Smooth muscle cell (in vitro differentiated cells): Measurements from ENCODE around the gene FBXO33. TPM values are rescaled to one million over a fixed set of nuclear protein-coding genes. Genes with fewer than 3 reads are reported as not detected.

Source experiments
- DNase-seq: peaks from one replicate; lab custom pipeline; 2025; ENCODE audit not compliant: unreplicated experiment; lab: John Stamatoyannopoulos, UW
- H2AFZ ChIP-seq: fragments of 200-600 bp; sonication (generic); 2 replicates; pipeline ENCODE4 v1.6.0; 2016; ENCODE audit warnings: antibody characterized with exemption, low read depth, mild to moderate bottlenecking
- H3F3A ChIP-seq: fragments of 200-600 bp; sonication (generic); 2 replicates; pipeline ENCODE4 v1.6.0; 2017; ENCODE audit warnings: antibody characterized with exemption, low read depth
- H3K27ac ChIP-seq: fragments of 200-600 bp; sonication (generic); 2 replicates; pipeline ENCODE4 v1.5.1; 2016; ENCODE audit warnings: low read depth, mild to moderate bottlenecking
- H3K27me3 ChIP-seq: fragments of 200-600 bp; sonication (generic); 2 replicates; pipeline ENCODE4 v1.6.1; 2016; ENCODE audit warnings: low read depth, mild to moderate bottlenecking
- H3K36me3 ChIP-seq: fragments of 200-600 bp; sonication (generic); 2 replicates; pipeline ENCODE4 v1.5.1; 2016; ENCODE audit warnings: low read depth
- H3K4me1 ChIP-seq: fragments of 200-600 bp; sonication (generic); 2 replicates; pipeline ENCODE4 v1.5.1; 2016; ENCODE audit warnings: low read depth
- H3K4me2 ChIP-seq: fragments of 200-600 bp; sonication (generic); 2 replicates; pipeline ENCODE4 v1.6.0; 2016; ENCODE audit warnings: mild to moderate bottlenecking
- H3K4me3 ChIP-seq: fragments of 200-600 bp; sonication (generic); 2 replicates; pipeline ENCODE4 v1.5.1; 2016; ENCODE audit warnings: mild to moderate bottlenecking
- H3K79me2 ChIP-seq: fragments of 200-600 bp; sonication (generic); 2 replicates; pipeline ENCODE4 v1.6.0; 2016; ENCODE audit warnings: low read depth, mild to moderate bottlenecking
- H3K9ac ChIP-seq: fragments of 200-600 bp; sonication (generic); 2 replicates; pipeline ENCODE4 v1.6.0; 2016; ENCODE audit warnings: low read depth
- H3K9me3 ChIP-seq: fragments of 200-600 bp; sonication (generic); replicated peaks from 2 replicates; pipeline ENCODE4 v1.5.1; 2016; ENCODE audit warnings: low read depth
- H4K20me1 ChIP-seq: fragments of 200-600 bp; sonication (generic); 2 replicates; pipeline ENCODE4 v1.6.0; 2016; ENCODE audit warnings: low read depth
- CTCF ChIP-seq: fragments of 200-600 bp; sonication (generic); IDR thresholded peaks from 2 replicates; pipeline ENCODE4 v1.5.1; 2017; ENCODE audit warnings: borderline replicate concordance, mild to moderate bottlenecking, antibody characterized with exemption; ENCODE audit not compliant: insufficient read depth, poor library complexity, severe bottlenecking
- WGBS: methylation state at CpG from one replicate; pipeline ENCODE4 v1.1.7; 2016; ENCODE audit warnings: low lambda C conversion rate; 5-methylcytosine and 5-hydroxymethylcytosine counted together
- polyA plus RNA-seq: library from polyadenylated mRNA; unstranded; fragments of >200 nt; fragmentation: Nextera tagmentation; extraction: Ambion mirVana; gene quantifications from 2 replicates; pipeline ENCODE4 v1.2.1, GENCODE V29; 2016
- total RNA-seq: library from RNA; depleted of rRNA; stranded (reverse); fragments of >200 nt; gene quantifications from 2 replicates; pipeline ENCODE4 v1.2.3, GENCODE V29; 2014

Gene FBXO33
- total and polyA plus RNA-seq, 2 experiments from 2014 or later = 9.2 to 15.4 TPM

- no peaks in the 10 kb centered on the region for H4K20me1 ChIP-seq
- H3K36me3 ChIP-seq = no peaks in the 10 kb centered on the region
- H3K27ac ChIP-seq = no peak overlapping the region
- no peak overlapping the region for H3K4me2 ChIP-seq
- no peak for TF ChIP-seq CTCF
- H3K9me3 ChIP-seq = no peaks in the 10 kb centered on the region
- no peaks in the 10 kb centered on the region for H3K27me3 ChIP-seq
- H3F3A ChIP-seq = no peaks in the 10 kb centered on the region
- DNase-seq = no peak
- no peaks in the 10 kb centered on the region for H3K79me2 ChIP-seq
- WGBS = 74% methylated on average over 3 of the region's 3 CpGs
- H2AFZ ChIP-seq = no peak overlapping the region
- no peak overlapping the region for H3K4me3 ChIP-seq
- no peaks in the 10 kb centered on the region for H3K4me1 ChIP-seq
- no peak overlapping the region for H3K9ac ChIP-seq
Observed at GRCh38 chr14:39406560-39406959, 25.7 kb downstream of the FBXO33 start.

GRCh38 chr14:39398382-39398781 is 33.9 kb downstream of the FBXO33 start:
- Histone ChIP-seq H3K4me1 (no peaks in the 10 kb centered on the region), H3F3A (no peaks in the 10 kb centered on the region), H3K27ac (no peak overlapping the region), H3K4me2 (no peak overlapping the region), H3K36me3 (peaks cover 8% of the 10 kb centered on the region), H4K20me1 (no peaks in the 10 kb centered on the region), H3K79me2 (no peaks in the 10 kb centered on the region), H3K9me3 (no peaks in the 10 kb centered on the region), H3K27me3 (no peaks in the 10 kb centered on the region), H3K9ac (no peak overlapping the region), H2AFZ (no peak overlapping the region), H3K4me3 (no peak overlapping the region)
- WGBS = 91% methylated on average over 6 of the region's 6 CpGs
- no peak for DNase-seq
- no peak for TF ChIP-seq CTCF

- no peaks in the 10 kb centered on the region for H3F3A ChIP-seq
- no peaks in the 10 kb centered on the region for H4K20me1 ChIP-seq
- H3K27me3 ChIP-seq = no peaks in the 10 kb centered on the region
- H2AFZ ChIP-seq = no peak overlapping the region
- no peak overlapping the region for H3K9ac ChIP-seq
- H3K4me3 ChIP-seq = no peak overlapping the region
- H3K79me2 ChIP-seq = no peaks in the 10 kb centered on the region
- H3K9me3 ChIP-seq = no peaks in the 10 kb centered on the region
- TF ChIP-seq CTCF = no peak
- H3K4me2 ChIP-seq = no peak overlapping the region
- peaks cover 8% of the 10 kb centered on the region for H3K36me3 ChIP-seq
- no peak overlapping the region for H3K27ac ChIP-seq
- no peaks in the 10 kb centered on the region for H3K4me1 ChIP-seq
- DNase-seq = no peak
Observed at GRCh38 chr14:39396448-39396847, 35.8 kb downstream of the FBXO33 start.

GRCh38 chr14:39395555-39396254 is 36.5 kb downstream of the FBXO33 start:
- TF ChIP-seq CTCF = no peak
- Histone ChIP-seq H3K4me2 (no peak overlapping the region), H3K9me3 (no peaks in the 10 kb centered on the region), H3K27me3 (no peaks in the 10 kb centered on the region), H3K27ac (no peak overlapping the region), H3K36me3 (peaks cover 8% of the 10 kb centered on the region), H4K20me1 (no peaks in the 10 kb centered on the region), H2AFZ (no peak overlapping the region), H3K4me1 (no peaks in the 10 kb centered on the region), H3K79me2 (no peaks in the 10 kb centered on the region), H3F3A (no peaks in the 10 kb centered on the region), H3K4me3 (no peak overlapping the region), H3K9ac (no peak overlapping the region)
- DNase-seq = no peak
- 93% methylated on average over 4 of the region's 4 CpGs for WGBS
